WTC11 (cell line): ENCODE data around the gene ARID2. TPM values are rescaled to one million over a fixed set of nuclear protein-coding genes. Genes with fewer than 3 reads are reported as not detected.

Experiments used
- ATAC-seq: fragments of 200-7000 bp; cut with Tn5 transposase; 2 replicates; pipeline ENCODE4 v1.10.0; 2021; ENCODE audit warnings: mild to moderate bottlenecking, moderate library complexity
- CTCF ChIA-PET: fragments of 300-600 bp; sonication (Branson Sonifier 250); formaldehyde crosslinking; loops from one replicate; lab custom pipeline; 2021; ENCODE audit warnings: antibody characterized with exemption; lab: Charles Lee
- POLR2A ChIA-PET: fragments of 350-600 bp; sonication (Branson Sonifier 250); formaldehyde crosslinking; loops from one replicate; lab custom pipeline; 2021; ENCODE audit warnings: antibody characterized with exemption; lab: Charles Lee
- DNase-seq: peaks from one replicate; pipeline ENCODE4 v3.0.0; 2021; ENCODE audit warnings: low spot score
- H3K27ac Mint-ChIP-seq: 2 replicates; pipeline ENCODE4 v1.8.0; 2021; ENCODE audit warnings: mixed read lengths
- H3K27me3 Mint-ChIP-seq: 2 replicates; pipeline ENCODE4 v1.8.0; 2021; ENCODE audit warnings: low read depth, mild to moderate bottlenecking, moderate library complexity, mixed read lengths
- H3K36me3 Mint-ChIP-seq: 2 replicates; pipeline ENCODE4 v1.8.0; 2021; ENCODE audit warnings: mixed read lengths
- H3K4me1 Mint-ChIP-seq: 2 replicates; pipeline ENCODE4 v1.8.0; 2022; ENCODE audit warnings: mixed read lengths
- H3K4me3 Mint-ChIP-seq: 2 replicates; pipeline ENCODE4 v1.8.0; 2021; ENCODE audit warnings: mild to moderate bottlenecking, moderate library complexity, mixed read lengths
- H3K9me3 Mint-ChIP-seq: 2 replicates; pipeline ENCODE4 v1.8.0; 2021; ENCODE audit warnings: mixed read lengths
- CBFB ChIP-seq: sonication (generic); formaldehyde crosslinking; IDR thresholded peaks from 2 replicates; pipeline ENCODE4 v1.8.1; 2022; ENCODE audit warnings: mild to moderate bottlenecking, low read depth, missing genetic modification reagents
- EMX1 ChIP-seq: fragments of 250-450 bp; sonication (Bioruptor Pico); IDR thresholded peaks from 2 replicates; pipeline ENCODE4 v1.8.0; 2021; ENCODE audit warnings: mild to moderate bottlenecking
- GABPB1 ChIP-seq: sonication (generic); formaldehyde crosslinking; IDR thresholded peaks from 2 replicates; pipeline ENCODE4 v1.8.1; 2023; ENCODE audit warnings: mild to moderate bottlenecking, missing genetic modification reagents
- RELA ChIP-seq: sonication (generic); formaldehyde crosslinking; IDR thresholded peaks from 2 replicates; pipeline ENCODE4 v1.8.1; 2022; ENCODE audit warnings: missing genetic modification reagents, mild to moderate bottlenecking, borderline replicate concordance
- SMAD3 ChIP-seq: sonication (generic); formaldehyde crosslinking; IDR thresholded peaks from 2 replicates; pipeline ENCODE4 v1.8.0; 2022; ENCODE audit warnings: missing genetic modification reagents, mild to moderate bottlenecking, borderline replicate concordance
- TP53 ChIP-seq: sonication (generic); formaldehyde crosslinking; IDR thresholded peaks from 2 replicates; pipeline ENCODE4 v1.8.1; 2023; ENCODE audit warnings: mild to moderate bottlenecking, missing genetic modification reagents
- ZNF317 ChIP-seq: sonication (generic); formaldehyde crosslinking; IDR thresholded peaks from 2 replicates; pipeline ENCODE4 v1.8.1; 2023; ENCODE audit warnings: low read depth, mild to moderate bottlenecking, moderate library complexity, missing genetic modification reagents, borderline replicate concordance
- ZNF396 ChIP-seq: fragments of 250-450 bp; sonication (Bioruptor Pico); IDR thresholded peaks from 2 replicates; pipeline ENCODE4 v1.8.0; 2021; ENCODE audit warnings: mild to moderate bottlenecking, moderate library complexity, borderline replicate concordance
- ZNF671 ChIP-seq: fragments of 250-450 bp; sonication (Bioruptor Pico); IDR thresholded peaks from 2 replicates; pipeline ENCODE4 v1.8.0; 2021; ENCODE audit warnings: mild to moderate bottlenecking
- total RNA-seq: library from RNA; stranded (reverse); gene quantifications from 3 replicates; pipeline ENCODE4 v1.2.3, GENCODE V29; 2021
- TF ChIP-seq, protein P1 (sequence below): sonication (generic); formaldehyde crosslinking; IDR thresholded peaks from 2 replicates; pipeline ENCODE4 v1.8.0; 2022; ENCODE audit warnings: mild to moderate bottlenecking, missing genetic modification reagents
- TF ChIP-seq, protein P2 (sequence below): sonication (generic); formaldehyde crosslinking; IDR thresholded peaks from 2 replicates; pipeline ENCODE4 v1.8.1; 2022; ENCODE audit warnings: mild to moderate bottlenecking, moderate library complexity, missing genetic modification reagents
- TF ChIP-seq, protein P3 (sequence below): sonication (generic); formaldehyde crosslinking; IDR thresholded peaks from 2 replicates; pipeline ENCODE4 v1.8.1; 2023; ENCODE audit warnings: mild to moderate bottlenecking, missing genetic modification reagents
- TF ChIP-seq, protein P4 (sequence below): fragments of 250-450 bp; sonication (Bioruptor Pico); IDR thresholded peaks from 2 replicates; pipeline ENCODE4 v2.1.2; 2022; ENCODE audit warnings: mild to moderate bottlenecking, moderate library complexity
- TF ChIP-seq, protein P5 (sequence below): sonication (generic); formaldehyde crosslinking; IDR thresholded peaks from 2 replicates; pipeline ENCODE4 v1.8.1; 2023; ENCODE audit warnings: mild to moderate bottlenecking, missing genetic modification reagents, moderate library complexity
- TF ChIP-seq, protein P6 (sequence below): sonication (generic); formaldehyde crosslinking; IDR thresholded peaks from 2 replicates; pipeline ENCODE4 v1.8.1; 2023; ENCODE audit warnings: mild to moderate bottlenecking, missing genetic modification reagents, borderline replicate concordance
- TF ChIP-seq, protein P7 (sequence below): fragments of 250-450 bp; sonication (Bioruptor Pico); IDR thresholded peaks from 2 replicates; pipeline ENCODE4 v1.8.0; 2021; ENCODE audit warnings: mild to moderate bottlenecking
- TF ChIP-seq, protein P8 (sequence below): fragments of 250-450 bp; sonication (Bioruptor Pico); IDR thresholded peaks from 2 replicates; pipeline ENCODE4 v1.9.0; 2021; ENCODE audit warnings: mild to moderate bottlenecking

Gene ARID2
- total RNA-seq, 1 experiment from 2014 or later, result 33.9 TPM

DNA sequence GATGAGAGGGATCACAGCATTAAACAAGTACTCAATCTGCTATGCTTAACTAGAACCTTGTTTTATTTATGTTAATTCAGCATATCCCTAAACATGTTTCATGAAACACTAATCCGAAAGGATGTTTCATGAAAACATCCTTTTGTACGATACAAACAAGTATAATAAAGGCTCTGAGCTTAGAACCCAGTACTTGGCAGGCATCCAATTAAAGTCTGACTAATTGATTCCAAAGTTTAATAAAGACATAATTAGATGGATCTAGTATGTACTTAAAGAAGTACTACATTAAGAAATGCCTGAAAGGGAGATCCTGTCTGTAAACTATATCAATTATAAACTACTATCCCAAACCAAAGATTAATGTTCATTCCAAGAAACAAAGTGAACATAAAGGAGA, 209.1 kb downstream of the ARID2 start:
- H3K4me1 Mint-ChIP-seq, result peaks cover 6% of the 10 kb centered on the region; the same call in 1 of the 2 replicates
- no peaks in the 10 kb centered on the region for H3K27me3 Mint-ChIP-seq
- no peak for ATAC-seq
- H3K4me3 Mint-ChIP-seq, result no peak overlapping the region
- TF ChIP-seq RELA (CRISPR knock-in tag), result no peak
- CTCF ChIA-PET, result no interaction called here
- DNase-seq, result no peak
- no peaks in the 10 kb centered on the region for H3K9me3 Mint-ChIP-seq
- no peak overlapping the region for H3K27ac Mint-ChIP-seq
- peaks cover 15% of the 10 kb centered on the region for H3K36me3 Mint-ChIP-seq
- POLR2A ChIA-PET, result no interaction called here

DNA sequence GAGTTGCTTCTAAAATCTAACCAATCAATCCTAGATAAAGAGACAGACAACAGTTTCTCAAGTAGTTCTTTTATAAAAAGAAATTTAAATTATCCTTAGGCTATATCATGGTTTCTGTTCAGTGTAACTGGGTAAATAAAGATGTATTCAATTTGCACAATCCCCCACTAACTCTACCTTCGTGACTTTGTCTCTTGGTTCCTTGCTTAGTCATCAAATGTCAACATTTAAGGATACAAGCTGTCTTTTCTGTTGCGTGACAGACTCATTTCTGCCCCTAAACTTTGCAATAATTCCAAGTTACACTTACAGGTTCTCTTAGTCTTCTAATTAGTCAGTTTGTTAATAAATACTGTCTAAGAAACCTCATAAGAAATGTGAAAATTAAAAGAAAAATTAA, 210.3 kb downstream of the ARID2 start:
- no peak overlapping the region for H3K27ac Mint-ChIP-seq
- ChIA-PET CTCF (no interaction called here), POLR2A (no interaction called here)
- H3K4me1 Mint-ChIP-seq, result peaks cover 6% of the 10 kb centered on the region; the same call in 1 of the 2 replicates
- no peaks in the 10 kb centered on the region for H3K9me3 Mint-ChIP-seq
- no peaks in the 10 kb centered on the region for H3K27me3 Mint-ChIP-seq
- ATAC-seq (no peak), DNase-seq (no peak)
- no peak overlapping the region for H3K4me3 Mint-ChIP-seq
- TF ChIP-seq, protein P1, sequence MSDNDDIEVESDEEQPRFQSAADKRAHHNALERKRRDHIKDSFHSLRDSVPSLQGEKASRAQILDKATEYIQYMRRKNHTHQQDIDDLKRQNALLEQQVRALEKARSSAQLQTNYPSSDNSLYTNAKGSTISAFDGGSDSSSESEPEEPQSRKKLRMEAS, result no peak
- TF ChIP-seq CBFB (CRISPR knock-in tag), result no peak
- TF ChIP-seq ZNF396 (CRISPR knock-in tag), result no peak
- TF ChIP-seq, protein P2, sequence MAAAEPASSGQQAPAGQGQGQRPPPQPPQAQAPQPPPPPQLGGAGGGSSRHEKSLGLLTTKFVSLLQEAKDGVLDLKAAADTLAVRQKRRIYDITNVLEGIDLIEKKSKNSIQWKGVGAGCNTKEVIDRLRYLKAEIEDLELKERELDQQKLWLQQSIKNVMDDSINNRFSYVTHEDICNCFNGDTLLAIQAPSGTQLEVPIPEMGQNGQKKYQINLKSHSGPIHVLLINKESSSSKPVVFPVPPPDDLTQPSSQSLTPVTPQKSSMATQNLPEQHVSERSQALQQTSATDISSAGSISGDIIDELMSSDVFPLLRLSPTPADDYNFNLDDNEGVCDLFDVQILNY (CRISPR knock-in tag), result no peak
- TF ChIP-seq TP53 (CRISPR knock-in tag), result no peak
- peaks cover 15% of the 10 kb centered on the region for H3K36me3 Mint-ChIP-seq

DNA sequence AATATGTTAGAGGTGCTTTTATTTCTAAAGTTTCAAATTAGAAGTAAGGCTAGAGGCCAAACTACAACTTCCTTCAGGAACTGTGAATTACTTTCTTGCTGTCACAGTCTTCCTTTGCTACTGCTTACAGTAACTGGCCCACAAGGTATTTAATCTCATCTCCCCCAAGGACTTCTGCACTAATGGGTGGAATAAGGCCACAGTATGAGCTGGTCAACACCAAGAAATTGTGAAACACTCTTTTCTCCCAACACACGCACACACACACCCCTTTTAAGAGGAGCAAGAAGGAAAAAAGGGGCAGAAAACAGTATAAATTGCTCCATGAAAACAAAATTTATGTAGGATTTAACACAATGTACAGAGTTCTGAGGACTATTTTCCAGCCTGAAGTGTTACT, 215.3 kb downstream of the ARID2 start:
- Mint-ChIP-seq H3K27ac (no peak overlapping the region), H3K36me3 (peaks cover 33% of the 10 kb centered on the region), H3K4me1 (no peaks in the 10 kb centered on the region), H3K9me3 (no peaks in the 10 kb centered on the region), H3K4me3 (no peak overlapping the region), H3K27me3 (no peaks in the 10 kb centered on the region)
- POLR2A ChIA-PET, result no interaction called here
- ATAC-seq, result no peak
- no peak for DNase-seq
- CTCF ChIA-PET, result no interaction called here
- TF ChIP-seq, protein P3, sequence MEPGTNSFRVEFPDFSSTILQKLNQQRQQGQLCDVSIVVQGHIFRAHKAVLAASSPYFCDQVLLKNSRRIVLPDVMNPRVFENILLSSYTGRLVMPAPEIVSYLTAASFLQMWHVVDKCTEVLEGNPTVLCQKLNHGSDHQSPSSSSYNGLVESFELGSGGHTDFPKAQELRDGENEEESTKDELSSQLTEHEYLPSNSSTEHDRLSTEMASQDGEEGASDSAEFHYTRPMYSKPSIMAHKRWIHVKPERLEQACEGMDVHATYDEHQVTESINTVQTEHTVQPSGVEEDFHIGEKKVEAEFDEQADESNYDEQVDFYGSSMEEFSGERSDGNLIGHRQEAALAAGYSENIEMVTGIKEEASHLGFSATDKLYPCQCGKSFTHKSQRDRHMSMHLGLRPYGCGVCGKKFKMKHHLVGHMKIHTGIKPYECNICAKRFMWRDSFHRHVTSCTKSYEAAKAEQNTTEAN, result no peak
- no peak for TF ChIP-seq ZNF671 (CRISPR knock-in tag)
- TF ChIP-seq, protein P4, sequence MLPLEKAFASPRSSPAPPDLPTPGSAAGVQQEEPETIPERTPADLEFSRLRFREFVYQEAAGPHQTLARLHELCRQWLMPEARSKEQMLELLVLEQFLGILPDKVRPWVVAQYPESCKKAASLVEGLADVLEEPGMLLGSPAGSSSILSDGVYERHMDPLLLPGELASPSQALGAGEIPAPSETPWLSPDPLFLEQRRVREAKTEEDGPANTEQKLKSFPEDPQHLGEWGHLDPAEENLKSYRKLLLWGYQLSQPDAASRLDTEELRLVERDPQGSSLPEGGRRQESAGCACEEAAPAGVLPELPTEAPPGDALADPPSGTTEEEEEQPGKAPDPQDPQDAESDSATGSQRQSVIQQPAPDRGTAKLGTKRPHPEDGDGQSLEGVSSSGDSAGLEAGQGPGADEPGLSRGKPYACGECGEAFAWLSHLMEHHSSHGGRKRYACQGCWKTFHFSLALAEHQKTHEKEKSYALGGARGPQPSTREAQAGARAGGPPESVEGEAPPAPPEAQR (CRISPR knock-in tag), result no peak
- TF ChIP-seq EMX1, result no peak
- no peak for TF ChIP-seq ZNF317 (CRISPR knock-in tag)
- TF ChIP-seq, protein P5, sequence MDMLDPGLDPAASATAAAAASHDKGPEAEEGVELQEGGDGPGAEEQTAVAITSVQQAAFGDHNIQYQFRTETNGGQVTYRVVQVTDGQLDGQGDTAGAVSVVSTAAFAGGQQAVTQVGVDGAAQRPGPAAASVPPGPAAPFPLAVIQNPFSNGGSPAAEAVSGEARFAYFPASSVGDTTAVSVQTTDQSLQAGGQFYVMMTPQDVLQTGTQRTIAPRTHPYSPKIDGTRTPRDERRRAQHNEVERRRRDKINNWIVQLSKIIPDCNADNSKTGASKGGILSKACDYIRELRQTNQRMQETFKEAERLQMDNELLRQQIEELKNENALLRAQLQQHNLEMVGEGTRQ (CRISPR knock-in tag), result no peak
- TF ChIP-seq, protein P2 (CRISPR knock-in tag), result no peak
- TF ChIP-seq, protein P6, sequence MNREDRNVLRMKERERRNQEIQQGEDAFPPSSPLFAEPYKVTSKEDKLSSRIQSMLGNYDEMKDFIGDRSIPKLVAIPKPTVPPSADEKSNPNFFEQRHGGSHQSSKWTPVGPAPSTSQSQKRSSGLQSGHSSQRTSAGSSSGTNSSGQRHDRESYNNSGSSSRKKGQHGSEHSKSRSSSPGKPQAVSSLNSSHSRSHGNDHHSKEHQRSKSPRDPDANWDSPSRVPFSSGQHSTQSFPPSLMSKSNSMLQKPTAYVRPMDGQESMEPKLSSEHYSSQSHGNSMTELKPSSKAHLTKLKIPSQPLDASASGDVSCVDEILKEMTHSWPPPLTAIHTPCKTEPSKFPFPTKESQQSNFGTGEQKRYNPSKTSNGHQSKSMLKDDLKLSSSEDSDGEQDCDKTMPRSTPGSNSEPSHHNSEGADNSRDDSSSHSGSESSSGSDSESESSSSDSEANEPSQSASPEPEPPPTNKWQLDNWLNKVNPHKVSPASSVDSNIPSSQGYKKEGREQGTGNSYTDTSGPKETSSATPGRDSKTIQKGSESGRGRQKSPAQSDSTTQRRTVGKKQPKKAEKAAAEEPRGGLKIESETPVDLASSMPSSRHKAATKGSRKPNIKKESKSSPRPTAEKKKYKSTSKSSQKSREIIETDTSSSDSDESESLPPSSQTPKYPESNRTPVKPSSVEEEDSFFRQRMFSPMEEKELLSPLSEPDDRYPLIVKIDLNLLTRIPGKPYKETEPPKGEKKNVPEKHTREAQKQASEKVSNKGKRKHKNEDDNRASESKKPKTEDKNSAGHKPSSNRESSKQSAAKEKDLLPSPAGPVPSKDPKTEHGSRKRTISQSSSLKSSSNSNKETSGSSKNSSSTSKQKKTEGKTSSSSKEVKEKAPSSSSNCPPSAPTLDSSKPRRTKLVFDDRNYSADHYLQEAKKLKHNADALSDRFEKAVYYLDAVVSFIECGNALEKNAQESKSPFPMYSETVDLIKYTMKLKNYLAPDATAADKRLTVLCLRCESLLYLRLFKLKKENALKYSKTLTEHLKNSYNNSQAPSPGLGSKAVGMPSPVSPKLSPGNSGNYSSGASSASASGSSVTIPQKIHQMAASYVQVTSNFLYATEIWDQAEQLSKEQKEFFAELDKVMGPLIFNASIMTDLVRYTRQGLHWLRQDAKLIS (CRISPR knock-in tag), result no peak
- TF ChIP-seq, protein P7, sequence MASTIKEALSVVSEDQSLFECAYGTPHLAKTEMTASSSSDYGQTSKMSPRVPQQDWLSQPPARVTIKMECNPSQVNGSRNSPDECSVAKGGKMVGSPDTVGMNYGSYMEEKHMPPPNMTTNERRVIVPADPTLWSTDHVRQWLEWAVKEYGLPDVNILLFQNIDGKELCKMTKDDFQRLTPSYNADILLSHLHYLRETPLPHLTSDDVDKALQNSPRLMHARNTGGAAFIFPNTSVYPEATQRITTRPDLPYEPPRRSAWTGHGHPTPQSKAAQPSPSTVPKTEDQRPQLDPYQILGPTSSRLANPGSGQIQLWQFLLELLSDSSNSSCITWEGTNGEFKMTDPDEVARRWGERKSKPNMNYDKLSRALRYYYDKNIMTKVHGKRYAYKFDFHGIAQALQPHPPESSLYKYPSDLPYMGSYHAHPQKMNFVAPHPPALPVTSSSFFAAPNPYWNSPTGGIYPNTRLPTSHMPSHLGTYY (CRISPR knock-in tag), result no peak
- no peak for TF ChIP-seq GABPB1 (CRISPR knock-in tag)
- TF ChIP-seq, protein P8, sequence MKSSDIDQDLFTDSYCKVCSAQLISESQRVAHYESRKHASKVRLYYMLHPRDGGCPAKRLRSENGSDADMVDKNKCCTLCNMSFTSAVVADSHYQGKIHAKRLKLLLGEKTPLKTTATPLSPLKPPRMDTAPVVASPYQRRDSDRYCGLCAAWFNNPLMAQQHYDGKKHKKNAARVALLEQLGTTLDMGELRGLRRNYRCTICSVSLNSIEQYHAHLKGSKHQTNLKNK (CRISPR knock-in tag), result no peak
- no peak for TF ChIP-seq SMAD3 (CRISPR knock-in tag)
